Stimulated activated CD4-positive, alpha-beta T cell treated with anti-CD3 and anti-CD28 coated beads, TNF-alpha, amount 100 ng/mL, for 48 hours (primary cell): ENCODE data around the gene CXCR5.

ENCODE experiments used
- DNase-seq, 3 donors: peaks; one replicate each; pipeline ENCODE4 v3.0.0-alpha.2; 2020; ENCODE audit warnings: low read depth in 3 of 3

Gene CXCR5

GRCh38 chr11:118876286-118876685 lies 7.4 kb upstream of the CXCR5 start:
- DNase-seq = no peak

DNA sequence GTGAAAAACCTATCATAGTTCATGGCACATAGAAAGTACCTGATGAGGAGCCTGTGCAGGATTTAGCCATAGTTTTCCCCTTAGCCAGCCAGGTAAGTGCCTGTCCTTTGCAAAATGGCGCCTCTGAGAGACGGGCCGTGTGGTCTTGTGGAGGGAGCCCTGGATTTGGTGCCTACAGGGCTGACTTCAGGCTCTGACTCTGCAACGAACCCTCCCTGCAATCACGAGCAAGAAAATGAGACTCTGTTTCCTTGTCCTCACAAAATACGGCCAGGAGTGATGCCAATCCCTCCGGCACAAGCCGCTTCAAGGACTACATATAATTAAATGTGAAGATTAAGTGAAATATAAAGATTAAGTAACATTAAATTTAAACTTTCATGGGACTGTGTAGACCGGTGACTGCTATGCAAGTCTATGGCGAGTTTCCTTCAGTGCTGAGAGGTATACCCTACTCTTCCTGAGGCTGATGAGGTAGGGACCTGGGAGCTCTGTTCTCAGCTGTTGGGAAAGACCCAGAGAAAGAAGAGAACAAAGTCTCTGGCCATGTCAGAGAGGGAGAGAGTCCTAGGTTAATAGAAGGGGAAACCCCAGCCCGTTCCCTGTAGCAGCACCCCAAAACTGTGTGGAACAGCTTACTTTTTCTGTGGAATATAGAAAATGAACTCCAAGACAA lies 6.1 kb upstream of the CXCR5 start:
- no peak for DNase-seq

DNA sequence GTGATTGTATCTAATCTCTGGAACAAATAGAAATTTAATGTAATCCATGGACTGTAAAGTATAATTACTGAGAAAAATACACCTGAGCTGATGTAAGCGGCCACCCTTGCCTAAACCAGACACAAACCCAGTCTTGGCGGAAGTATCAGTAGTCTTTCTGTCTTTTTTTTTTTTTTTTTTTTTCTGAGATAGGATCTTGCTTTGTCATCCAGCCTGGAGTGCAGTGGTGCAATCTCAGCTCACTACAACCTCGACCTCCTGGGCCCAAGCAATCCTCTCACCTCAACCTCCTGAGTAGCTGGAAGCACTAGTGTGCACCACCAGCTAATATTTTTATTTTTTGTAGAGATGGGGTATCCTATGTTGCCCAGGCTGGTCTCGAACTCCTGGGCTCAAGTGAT lies 5.5 kb upstream of the CXCR5 start:
- DNase-seq = no peak

DNA sequence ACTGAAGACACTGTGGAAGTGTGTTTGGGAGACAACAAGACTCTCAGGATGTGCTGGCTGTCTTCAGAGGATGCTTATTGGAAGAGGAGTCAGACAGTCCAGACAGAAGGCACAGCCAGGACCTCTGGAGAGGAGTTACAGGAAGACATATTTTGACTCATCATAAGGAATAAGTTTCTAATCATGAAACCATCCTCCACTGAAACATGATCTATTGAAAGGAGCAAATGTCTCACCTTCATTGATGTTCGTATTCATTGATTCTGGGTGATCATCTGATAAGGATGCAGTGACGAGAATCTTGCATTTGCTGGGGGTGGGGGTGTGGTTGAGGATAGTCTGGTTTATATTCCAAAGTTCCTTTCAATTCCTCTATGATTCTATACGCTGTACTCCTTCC lies 2.5 kb upstream of the CXCR5 start:
- no peak for DNase-seq

DNA sequence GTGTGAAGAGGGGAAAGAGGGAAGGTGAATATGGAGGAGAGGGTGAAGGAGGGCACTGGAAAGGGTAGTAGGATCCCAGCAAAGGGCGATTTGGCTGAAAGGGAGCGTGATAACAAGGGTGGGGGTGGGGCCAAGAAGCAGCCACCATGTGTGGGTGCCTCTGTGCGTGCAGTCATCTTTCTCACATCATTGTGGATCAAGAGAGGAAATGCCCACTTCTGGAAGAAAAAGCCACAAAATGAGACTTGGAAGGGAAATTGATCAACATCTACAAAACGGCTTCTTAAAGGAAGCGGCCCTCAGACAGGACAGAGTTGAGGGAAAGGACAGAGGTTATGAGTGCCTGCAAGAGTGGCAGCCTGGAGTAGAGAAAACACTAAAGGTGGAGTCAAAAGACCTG lies 1.2 kb upstream of the CXCR5 start:
- no peak for DNase-seq

- DNase-seq = no peak
These were observed 706 bp upstream of the CXCR5 start for GRCh38 chr11:118883004-118883367.

- no peak for DNase-seq
These were observed 1.2 kb downstream of the CXCR5 start for GRCh38 chr11:118884875-118885274.

- DNase-seq = no peak
These were observed 1.6 kb downstream of the CXCR5 start for GRCh38 chr11:118885319-118885718.

- DNase-seq = no peak
These were observed 2.3 kb downstream of the CXCR5 start for GRCh38 chr11:118885831-118886565.

DNA sequence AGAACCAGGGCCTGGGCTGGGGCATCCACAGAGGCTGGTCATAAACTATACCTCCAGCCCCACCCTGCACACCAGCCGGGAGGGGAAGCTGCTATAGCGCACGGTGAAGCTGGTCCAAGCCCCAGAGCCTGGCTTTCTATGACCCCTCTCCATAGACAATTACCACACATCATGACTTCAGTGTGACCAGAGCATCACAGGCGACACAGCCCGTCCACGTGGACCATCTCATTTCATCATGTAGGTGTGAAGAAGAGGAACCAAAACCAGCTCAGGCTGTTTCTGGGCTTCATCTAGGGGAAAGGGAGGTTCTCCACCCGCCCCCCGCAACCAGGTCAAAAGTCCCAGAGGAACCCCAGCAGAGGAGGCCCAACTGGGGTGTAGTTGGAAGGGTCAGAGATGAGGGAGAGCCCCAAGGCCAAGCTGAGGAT lies 3.0 kb downstream of the CXCR5 start:
- DNase-seq = no peak

- DNase-seq = no peak
These were observed 3.5 kb downstream of the CXCR5 start for GRCh38 chr11:118887206-118887605.

DNA sequence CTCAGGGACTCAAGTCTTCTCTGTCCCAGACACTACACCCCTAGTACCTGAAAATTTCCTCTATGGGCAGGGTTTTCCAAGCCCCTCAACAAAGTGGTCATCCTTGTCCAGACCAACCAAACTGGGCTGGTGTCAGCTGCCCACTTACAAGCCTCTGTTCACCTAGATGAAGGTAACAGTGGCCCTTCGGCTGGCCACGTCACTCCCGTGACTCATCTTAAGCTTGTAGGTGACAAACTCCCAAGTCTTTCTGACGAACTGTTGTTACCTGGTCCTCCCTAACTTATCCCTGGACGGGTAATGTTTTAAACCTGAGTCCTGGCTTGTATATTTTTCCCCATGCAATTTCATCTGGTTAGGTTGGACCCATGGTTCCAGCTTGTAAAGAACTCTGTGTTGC lies 4.7 kb downstream of the CXCR5 start:
- no peak for DNase-seq

DNA sequence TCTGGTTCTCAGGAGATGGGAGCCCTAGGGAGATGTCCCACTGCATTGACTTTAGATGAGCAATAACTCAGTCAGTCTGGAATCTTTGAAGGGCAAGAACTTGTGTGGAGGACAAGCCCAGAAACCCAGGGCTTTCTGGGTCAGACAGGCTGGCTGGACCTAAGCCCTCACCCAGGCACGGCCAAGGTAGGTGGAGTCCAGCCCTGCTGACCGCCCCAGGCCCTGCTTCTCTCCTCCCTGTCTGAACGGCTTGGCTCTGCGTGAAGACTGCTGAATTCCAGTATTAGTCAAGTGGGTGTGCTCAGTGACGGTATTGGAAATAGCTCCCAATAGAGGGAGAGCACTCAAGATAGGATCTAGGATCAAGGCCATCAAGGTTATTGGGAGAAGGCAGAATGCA lies 6.1 kb downstream of the CXCR5 start:
- no peak for DNase-seq

DNA sequence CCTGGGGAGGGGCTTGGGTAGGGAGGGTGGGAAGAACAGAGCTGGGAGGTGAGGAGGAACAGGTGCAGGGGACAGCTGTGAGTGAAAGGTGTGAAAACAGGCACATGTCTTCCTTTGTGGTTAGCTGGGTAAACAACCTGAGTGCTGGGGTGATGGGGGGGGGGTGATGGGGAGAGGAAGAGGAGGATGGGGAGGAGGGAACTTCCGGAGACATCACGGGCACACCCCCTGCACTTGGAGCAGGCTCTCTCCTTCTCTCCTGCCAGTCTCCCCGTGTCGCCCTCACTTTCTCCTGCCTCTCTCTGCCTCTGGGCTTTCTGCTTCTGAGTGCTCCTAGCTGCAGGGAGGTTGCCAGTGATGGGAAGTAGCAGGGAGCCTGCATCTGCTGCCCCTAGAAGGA lies 8.8 kb downstream of the CXCR5 start:
- no peak for DNase-seq

- DNase-seq = no peak
These were observed 9.3 kb downstream of the CXCR5 start for GRCh38 chr11:118892964-118893363.

DNA sequence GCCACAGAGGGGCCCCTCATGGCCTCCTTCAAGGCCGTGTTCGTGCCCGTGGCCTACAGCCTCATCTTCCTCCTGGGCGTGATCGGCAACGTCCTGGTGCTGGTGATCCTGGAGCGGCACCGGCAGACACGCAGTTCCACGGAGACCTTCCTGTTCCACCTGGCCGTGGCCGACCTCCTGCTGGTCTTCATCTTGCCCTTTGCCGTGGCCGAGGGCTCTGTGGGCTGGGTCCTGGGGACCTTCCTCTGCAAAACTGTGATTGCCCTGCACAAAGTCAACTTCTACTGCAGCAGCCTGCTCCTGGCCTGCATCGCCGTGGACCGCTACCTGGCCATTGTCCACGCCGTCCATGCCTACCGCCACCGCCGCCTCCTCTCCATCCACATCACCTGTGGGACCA lies 10.0 kb downstream of the CXCR5 start:
- no peak for DNase-seq

DNA sequence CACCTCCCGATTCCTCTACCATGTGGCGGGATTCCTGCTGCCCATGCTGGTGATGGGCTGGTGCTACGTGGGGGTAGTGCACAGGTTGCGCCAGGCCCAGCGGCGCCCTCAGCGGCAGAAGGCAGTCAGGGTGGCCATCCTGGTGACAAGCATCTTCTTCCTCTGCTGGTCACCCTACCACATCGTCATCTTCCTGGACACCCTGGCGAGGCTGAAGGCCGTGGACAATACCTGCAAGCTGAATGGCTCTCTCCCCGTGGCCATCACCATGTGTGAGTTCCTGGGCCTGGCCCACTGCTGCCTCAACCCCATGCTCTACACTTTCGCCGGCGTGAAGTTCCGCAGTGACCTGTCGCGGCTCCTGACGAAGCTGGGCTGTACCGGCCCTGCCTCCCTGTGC lies 10.5 kb downstream of the CXCR5 start:
- DNase-seq = no peak

DNA sequence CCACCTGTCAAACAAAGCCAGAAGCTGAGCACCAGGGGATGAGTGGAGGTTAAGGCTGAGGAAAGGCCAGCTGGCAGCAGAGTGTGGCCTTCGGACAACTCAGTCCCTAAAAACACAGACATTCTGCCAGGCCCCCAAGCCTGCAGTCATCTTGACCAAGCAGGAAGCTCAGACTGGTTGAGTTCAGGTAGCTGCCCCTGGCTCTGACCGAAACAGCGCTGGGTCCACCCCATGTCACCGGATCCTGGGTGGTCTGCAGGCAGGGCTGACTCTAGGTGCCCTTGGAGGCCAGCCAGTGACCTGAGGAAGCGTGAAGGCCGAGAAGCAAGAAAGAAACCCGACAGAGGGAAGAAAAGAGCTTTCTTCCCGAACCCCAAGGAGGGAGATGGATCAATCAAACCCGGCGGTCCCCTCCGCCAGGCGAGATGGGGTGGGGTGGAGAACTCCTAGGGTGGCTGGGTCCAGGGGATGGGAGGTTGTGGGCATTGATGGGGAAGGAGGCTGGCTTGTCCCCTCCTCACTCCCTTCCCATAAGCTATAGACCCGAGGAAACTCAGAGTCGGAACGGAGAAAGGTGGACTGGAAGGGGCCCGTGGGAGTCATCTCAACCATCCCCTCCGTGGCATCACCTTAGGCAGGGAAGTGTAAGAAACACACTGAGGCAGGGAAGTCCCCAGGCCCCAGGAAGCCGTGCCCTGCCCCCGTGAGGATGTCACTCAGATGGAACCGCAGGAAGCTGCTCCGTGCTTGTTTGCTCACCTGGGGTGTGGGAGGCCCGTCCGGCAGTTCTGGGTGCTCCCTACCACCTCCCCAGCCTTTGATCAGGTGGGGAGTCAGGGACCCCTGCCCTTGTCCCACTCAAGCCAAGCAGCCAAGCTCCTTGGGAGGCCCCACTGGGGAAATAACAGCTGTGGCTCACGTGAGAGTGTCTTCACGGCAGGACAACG lies 11.7 kb downstream of the CXCR5 start:
- no peak for DNase-seq

GRCh38 chr11:118896472-118896913 lies 12.8 kb downstream of the CXCR5 start:
- DNase-seq = no peak

GRCh38 chr11:118896921-118897591 lies 13.4 kb downstream of the CXCR5 start:
- no peak for DNase-seq

DNA sequence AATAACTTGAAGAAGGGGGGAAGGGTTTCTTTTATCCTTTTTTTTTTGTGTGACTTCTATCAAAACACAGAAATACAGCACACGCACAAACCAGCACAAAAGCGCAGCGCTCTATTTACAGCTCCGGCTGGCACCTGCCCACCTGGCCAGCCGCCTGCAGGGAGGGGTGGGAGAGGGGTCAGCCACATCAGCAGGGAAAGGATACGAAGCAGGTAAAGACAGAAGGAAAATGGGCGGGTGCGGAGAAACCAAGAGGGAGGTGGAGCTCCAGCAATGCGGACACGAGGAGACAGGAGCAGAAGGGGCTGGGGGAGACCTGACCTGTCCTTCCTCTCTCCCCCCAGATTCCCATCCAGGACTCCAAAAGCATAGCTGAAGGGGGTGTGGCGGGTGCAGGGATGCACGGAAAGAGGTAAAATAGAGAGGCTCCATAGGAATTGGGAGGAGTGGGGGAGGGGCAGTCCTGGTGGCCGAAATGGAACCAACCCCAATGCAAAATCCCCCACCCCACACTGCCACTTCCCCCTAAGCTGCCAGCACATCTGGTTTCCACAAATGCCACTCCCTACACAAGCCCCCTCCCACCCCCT lies 14.1 kb downstream of the CXCR5 start:
- DNase-seq = no peak
